Osteocyte (in vitro differentiated cells): ENCODE data around the gene PTCD1. TPM values are rescaled to one million over a fixed set of nuclear protein-coding genes. Genes with fewer than 3 reads are reported as not detected.
A peak's percentile ranks its signal among the peaks of the same experiment; 100 is the strongest.

Source experiments
- DNase-seq: peaks from one replicate; pipeline ENCODE4 v3.0.0; 2021; ENCODE audit warnings: mixed read lengths; ENCODE audit not compliant: unreplicated experiment; ENCODE audit errors: extremely low spot score
- H3K27ac Mint-ChIP-seq: one replicate; pipeline ENCODE4 v1.8.0; 2021; ENCODE audit warnings: mild to moderate bottlenecking, mixed read lengths; ENCODE audit not compliant: unreplicated experiment
- H3K27me3 Mint-ChIP-seq: one replicate; pipeline ENCODE4 v1.8.0; 2021; ENCODE audit warnings: mixed read lengths; ENCODE audit not compliant: unreplicated experiment
- H3K36me3 Mint-ChIP-seq: one replicate; pipeline ENCODE4 v1.8.0; 2021; ENCODE audit warnings: mixed read lengths; ENCODE audit not compliant: unreplicated experiment
- H3K4me1 Mint-ChIP-seq: one replicate; pipeline ENCODE4 v1.8.0; 2021; ENCODE audit warnings: mixed read lengths; ENCODE audit not compliant: unreplicated experiment
- H3K4me3 Mint-ChIP-seq: one replicate; pipeline ENCODE4 v1.8.0; 2021; ENCODE audit warnings: mild to moderate bottlenecking, moderate library complexity, mixed read lengths; ENCODE audit not compliant: unreplicated experiment
- H3K9me3 Mint-ChIP-seq: one replicate; pipeline ENCODE4 v1.8.0; 2021; ENCODE audit warnings: mixed read lengths; ENCODE audit not compliant: unreplicated experiment
- CTCF ChIP-seq: fragments of 200-600 bp; sonication (generic); IDR thresholded peaks from 2 replicates; pipeline ENCODE4 v1.5.0; 2021; ENCODE audit warnings: antibody characterized with exemption, mild to moderate bottlenecking, moderate library complexity
- total RNA-seq: library from RNA; stranded (reverse); gene quantifications from 2 replicates; pipeline ENCODE4 v1.2.1, GENCODE V29; 2021

PTCD1 gene
- total RNA-seq, 1 donor from 2014 or later, result 10.5 TPM

GRCh38 chr7:99393355-99394187, 45.0 kb downstream of the PTCD1 start:
- Mint-ChIP-seq H3K27ac (peak overlapping the region; percentile 65), H3K4me1 (peaks cover 16% of the 10 kb centered on the region), H3K27me3 (no peaks in the 10 kb centered on the region), H3K36me3 (peaks cover 18% of the 10 kb centered on the region), H3K4me3 (peak overlapping the region; percentile 75), H3K9me3 (no peaks in the 10 kb centered on the region)
- no peak for TF ChIP-seq CTCF
- DNase-seq, result no peak

- Mint-ChIP-seq H3K27me3 (no peaks in the 10 kb centered on the region), H3K9me3 (no peaks in the 10 kb centered on the region), H3K27ac (peak overlapping the region; percentile 65), H3K4me3 (peak overlapping the region; percentile 75), H3K4me1 (peaks cover 13% of the 10 kb centered on the region), H3K36me3 (peaks cover 18% of the 10 kb centered on the region)
- DNase-seq, result no peak
- no peak for TF ChIP-seq CTCF
Observed at GRCh38 chr7:99392659-99393354, 45.8 kb downstream of the PTCD1 start.

- no peak overlapping the region for H3K27ac Mint-ChIP-seq
Observed at GRCh38 chr7:99392046-99392445, 46.6 kb downstream of the PTCD1 start.

GRCh38 chr7:99390941-99391602, 47.5 kb downstream of the PTCD1 start:
- Mint-ChIP-seq H3K27ac (peak overlapping the region; percentile 10), H3K9me3 (no peaks in the 10 kb centered on the region), H3K4me3 (no peak overlapping the region), H3K4me1 (peaks cover 13% of the 10 kb centered on the region), H3K27me3 (no peaks in the 10 kb centered on the region), H3K36me3 (peaks cover 12% of the 10 kb centered on the region)
- no peak for DNase-seq
- TF ChIP-seq CTCF, result no peak

More at GRCh38 chr7:99392046-99392445, 46.6 kb downstream of the PTCD1 start:
- Mint-ChIP-seq H3K4me1 (peaks cover 13% of the 10 kb centered on the region), H3K36me3 (peaks cover 14% of the 10 kb centered on the region), H3K27me3 (no peaks in the 10 kb centered on the region), H3K4me3 (peak overlapping the region; percentile 10), H3K9me3 (no peaks in the 10 kb centered on the region)
- no peak for DNase-seq
- no peak for TF ChIP-seq CTCF
